Measurements from ENCODE around the gene CAB39.

Gene CAB39

DNA sequence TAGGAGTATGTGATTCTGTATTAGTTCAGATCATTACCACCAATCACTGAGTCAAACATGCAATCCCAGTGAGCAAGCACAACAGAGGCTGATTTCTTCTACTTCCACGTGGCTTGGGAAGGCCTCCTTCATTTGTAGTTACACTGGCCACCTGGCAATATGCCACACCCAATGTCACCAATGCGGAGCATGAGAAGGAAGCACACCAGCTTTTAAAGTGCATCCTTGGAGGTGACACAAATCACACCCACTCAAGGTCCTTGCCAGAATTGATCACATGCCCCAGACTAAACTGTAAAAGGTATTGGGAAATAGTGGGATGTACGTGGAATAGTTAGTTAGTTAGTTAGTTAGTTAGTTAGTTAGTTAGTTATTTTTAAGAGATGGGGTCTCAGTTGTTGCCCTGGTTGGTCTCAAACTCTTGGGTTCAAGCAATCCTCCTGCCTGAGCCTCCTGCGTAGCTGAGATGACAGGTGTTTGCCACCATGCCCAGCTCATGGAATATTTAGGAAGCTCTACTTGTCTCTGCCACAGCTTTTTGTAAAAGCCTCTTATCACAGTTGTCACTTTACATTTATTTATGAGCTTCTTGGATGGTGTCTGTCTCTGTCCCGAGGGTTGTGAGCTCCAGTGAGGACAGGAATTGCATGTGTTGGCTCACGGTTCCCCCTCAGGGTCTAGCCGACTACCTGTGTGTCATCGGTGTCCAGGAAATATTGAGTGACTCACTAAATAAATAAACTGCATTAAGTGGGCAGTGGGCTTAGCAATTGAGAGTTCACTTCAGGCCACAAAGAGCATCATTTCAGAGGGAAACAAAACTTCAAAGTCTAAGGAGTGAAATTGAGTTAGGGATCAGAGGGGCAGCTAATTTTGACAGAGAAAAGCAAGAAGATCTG lies 28.1 kb upstream of the CAB39 start:
- Histone ChIP-seq H3K4me3 (IDR thresholded peaks at IDR 0.05; ENCODE audit: insufficient read depth, low read depth, low read length) (peak overlapping the region; percentile 70), H3K27me3 (ENCODE audit: insufficient read depth, low read depth) (no peaks in the 10 kb centered on the region), H3K79me2 (ENCODE audit: insufficient read depth, low read depth) (no peaks in the 10 kb centered on the region), H2AFZ (ENCODE audit: low read depth) (peak overlapping the region; percentile 82), H3K4me1 (ENCODE audit: low read depth, poor library complexity, severe bottlenecking) (peaks cover 16% of the 10 kb centered on the region), H4K20me1 (ENCODE audit: insufficient read depth) (no peaks in the 10 kb centered on the region), H3K36me3 (ENCODE audit: insufficient read depth) (no peaks in the 10 kb centered on the region), H3K27ac (peak overlapping the region; percentile 61), H3K9ac (peak overlapping the region; percentile 53; the same call in 1 of the 2 replicates), H3K4me2 (peak overlapping the region; percentile 61; the same call in 1 of the 2 replicates)
- no peak for TF ChIP-seq CTCF (conservative IDR thresholded peaks at IDR 0.05; ENCODE audit: low read depth, low read length)

DNA sequence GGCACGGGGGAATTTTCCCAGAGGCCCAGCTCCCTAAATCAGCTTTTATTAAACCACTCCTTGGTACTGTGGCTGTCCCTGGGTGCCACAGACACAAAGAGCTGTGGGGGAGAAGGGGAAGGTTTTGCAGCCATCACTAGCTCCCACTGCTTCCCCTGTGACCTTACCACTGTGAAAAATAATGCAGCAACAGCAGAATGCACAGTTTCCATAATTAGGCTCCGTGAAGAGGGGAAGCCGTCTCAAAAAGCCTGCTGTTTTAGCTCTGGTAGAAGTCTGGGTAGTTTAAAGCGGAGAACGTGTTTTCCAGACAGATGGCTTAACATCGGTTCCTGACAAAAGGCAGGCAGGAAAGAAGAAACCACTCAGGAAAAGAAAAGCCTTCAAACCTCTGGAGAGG lies 27.5 kb upstream of the CAB39 start:
- Histone ChIP-seq H3K4me3 (IDR thresholded peaks at IDR 0.05; ENCODE audit: insufficient read depth, low read depth, low read length) (peak overlapping the region; percentile 70), H3K36me3 (ENCODE audit: insufficient read depth) (no peaks in the 10 kb centered on the region), H3K27ac (peak overlapping the region; percentile 61), H3K27me3 (ENCODE audit: insufficient read depth, low read depth) (no peaks in the 10 kb centered on the region), H3K4me1 (ENCODE audit: low read depth, poor library complexity, severe bottlenecking) (peaks cover 16% of the 10 kb centered on the region), H3K4me2 (peak overlapping the region; percentile 61; the same call in 1 of the 2 replicates), H3K9ac (peak overlapping the region; percentile 53; the same call in 1 of the 2 replicates), H4K20me1 (ENCODE audit: insufficient read depth) (no peaks in the 10 kb centered on the region), H3K79me2 (ENCODE audit: insufficient read depth, low read depth) (no peaks in the 10 kb centered on the region), H2AFZ (ENCODE audit: low read depth) (peak overlapping the region; percentile 82)
- TF ChIP-seq CTCF (conservative IDR thresholded peaks at IDR 0.05; ENCODE audit: low read depth, low read length), result no peak

GRCh38 chr2:230687498-230687897 lies 25.1 kb upstream of the CAB39 start:
- Histone ChIP-seq H3K4me3 (IDR thresholded peaks at IDR 0.05; ENCODE audit: insufficient read depth, low read depth, low read length) (no peak overlapping the region), H3K36me3 (ENCODE audit: insufficient read depth) (no peaks in the 10 kb centered on the region), H3K4me2 (no peak overlapping the region), H3K27me3 (ENCODE audit: insufficient read depth, low read depth) (no peaks in the 10 kb centered on the region), H3K79me2 (ENCODE audit: insufficient read depth, low read depth) (no peaks in the 10 kb centered on the region), H3K27ac (no peak overlapping the region), H4K20me1 (ENCODE audit: insufficient read depth) (no peaks in the 10 kb centered on the region), H2AFZ (ENCODE audit: low read depth) (no peak overlapping the region), H3K4me1 (ENCODE audit: low read depth, poor library complexity, severe bottlenecking) (peaks cover 16% of the 10 kb centered on the region), H3K9ac (no peak overlapping the region)
- no peak for TF ChIP-seq CTCF (conservative IDR thresholded peaks at IDR 0.05; ENCODE audit: low read depth, low read length)

- Histone ChIP-seq H3K4me2 (no peak overlapping the region), H2AFZ (ENCODE audit: low read depth) (no peak overlapping the region), H3K27ac (no peak overlapping the region), H3K4me3 (IDR thresholded peaks at IDR 0.05; ENCODE audit: insufficient read depth, low read depth, low read length) (no peak overlapping the region), H3K9ac (no peak overlapping the region), H3K36me3 (ENCODE audit: insufficient read depth) (no peaks in the 10 kb centered on the region), H3K4me1 (ENCODE audit: low read depth, poor library complexity, severe bottlenecking) (peaks cover 16% of the 10 kb centered on the region), H3K27me3 (ENCODE audit: insufficient read depth, low read depth) (no peaks in the 10 kb centered on the region), H3K79me2 (ENCODE audit: insufficient read depth, low read depth) (no peaks in the 10 kb centered on the region), H4K20me1 (ENCODE audit: insufficient read depth) (no peaks in the 10 kb centered on the region)
- TF ChIP-seq CTCF (conservative IDR thresholded peaks at IDR 0.05; ENCODE audit: low read depth, low read length), result no peak
Measured at GRCh38 chr2:230688490-230688889, 24.2 kb upstream of the CAB39 start.
